GM23248 (cell line): ENCODE measurements around the gene TPST1. TPM values are rescaled to one million over a fixed set of nuclear protein-coding genes. Genes with fewer than 3 reads are reported as not detected.

Experiments used
- DNase-seq: peaks from one replicate; pipeline ENCODE4 v3.0.0-alpha.2; 2015
- H2AFZ ChIP-seq: fragments of 200-600 bp; sonication (generic); 2 replicates; pipeline ENCODE4 v1.6.1; 2016; ENCODE audit warnings: antibody characterized with exemption
- H3F3A ChIP-seq: fragments of 200-600 bp; sonication (generic); 2 replicates; pipeline ENCODE4 v1.6.1; 2016; ENCODE audit warnings: mild to moderate bottlenecking, antibody characterized with exemption, mixed run types; ENCODE audit not compliant: insufficient read depth
- H3K27ac ChIP-seq: fragments of 200-600 bp; sonication (generic); 2 replicates; pipeline ENCODE4 v1.5.1; 2016; ENCODE audit warnings: mild to moderate bottlenecking
- H3K27me3 ChIP-seq: fragments of 200-600 bp; sonication (generic); replicated peaks from 2 replicates; pipeline ENCODE4 v1.6.1; 2016; ENCODE audit warnings: mild to moderate bottlenecking; ENCODE audit not compliant: insufficient read depth
- H3K36me3 ChIP-seq: fragments of 200-600 bp; sonication (generic); 2 replicates; pipeline ENCODE4 v1.6.1; 2016; ENCODE audit warnings: low read depth, mild to moderate bottlenecking
- H3K4me1 ChIP-seq: fragments of 200-600 bp; sonication (generic); 2 replicates; pipeline ENCODE4 v1.6.1; 2016; ENCODE audit warnings: mild to moderate bottlenecking; ENCODE audit not compliant: insufficient read depth
- H3K4me2 ChIP-seq: fragments of 200-600 bp; sonication (generic); one replicate; pipeline ENCODE4 v1.6.1; 2016; ENCODE audit warnings: mild to moderate bottlenecking; ENCODE audit not compliant: unreplicated experiment
- H3K4me3 ChIP-seq: fragments of 200-600 bp; sonication (generic); 2 replicates; pipeline ENCODE4 v1.5.1; 2016; ENCODE audit warnings: mild to moderate bottlenecking
- H3K79me2 ChIP-seq: fragments of 200-600 bp; sonication (generic); 2 replicates; pipeline ENCODE4 v1.6.1; 2016; ENCODE audit warnings: mild to moderate bottlenecking; ENCODE audit not compliant: insufficient read depth
- H3K9ac ChIP-seq: fragments of 200-600 bp; sonication (generic); 2 replicates; pipeline ENCODE4 v1.6.1; 2016; ENCODE audit warnings: mild to moderate bottlenecking
- H3K9me2 ChIP-seq: fragments of 200-600 bp; sonication (generic); 2 replicates; pipeline ENCODE4 v1.6.1; 2016; ENCODE audit warnings: mixed run types, mild to moderate bottlenecking, moderate library complexity; ENCODE audit not compliant: insufficient read depth
- H3K9me3 ChIP-seq: fragments of 200-600 bp; sonication (generic); one replicate; pipeline ENCODE4 v1.6.1; 2017; ENCODE audit warnings: low read depth
- H4K20me1 ChIP-seq: fragments of 200-600 bp; sonication (generic); 2 replicates; pipeline ENCODE4 v1.6.0; 2016; ENCODE audit not compliant: insufficient read depth
- EZH2 ChIP-seq: fragments of 200-600 bp; sonication (generic); IDR thresholded peaks from 2 replicates; pipeline ENCODE4 v1.6.1; 2018; ENCODE audit warnings: antibody characterized with exemption, mild to moderate bottlenecking; ENCODE audit not compliant: insufficient read depth, poor library complexity, severe bottlenecking
- EZH2phosphoT487 ChIP-seq: fragments of 200-600 bp; sonication (generic); IDR thresholded peaks from 2 replicates; pipeline ENCODE4 v1.6.1; 2018; ENCODE audit warnings: antibody characterized with exemption, moderate library complexity, mild to moderate bottlenecking, low read depth; ENCODE audit not compliant: insufficient read depth
- whole genome bisulfite sequencing, 2 experiments: methylation state at CpG; one replicate each; pipeline ENCODE4 v1.1.6; 2015 to 2017; ENCODE audit warnings: low lambda C conversion rate in 2 of 2, low coverage in 1 of 2; ENCODE audit errors: missing lambda C conversion rate in 2 of 2; 5-methylcytosine and 5-hydroxymethylcytosine counted together
- in situ Hi-C: fragments of 300-500 bp; cut with MboI; formaldehyde crosslinking; loops from 2 replicates; pipeline ENCODE4 v1.15.0; 2020
- polyA plus RNA-seq: library from polyadenylated mRNA; unstranded; fragments of >200 nt; fragmentation: Nextera tagmentation; extraction: Ambion mirVana; gene quantifications from 2 replicates; pipeline ENCODE4 v1.2.1, GENCODE V29; 2016
- total RNA-seq: library from RNA; depleted of rRNA; stranded (reverse); fragments of >200 nt; shearing (Covaris generic); gene quantifications from 2 replicates; pipeline ENCODE4 v1.2.3, GENCODE V29; 2014

The TPST1 gene
- total and polyA plus RNA-seq, 2 experiments from 2014 or later, result 54.1 to 57.0 TPM

DNA sequence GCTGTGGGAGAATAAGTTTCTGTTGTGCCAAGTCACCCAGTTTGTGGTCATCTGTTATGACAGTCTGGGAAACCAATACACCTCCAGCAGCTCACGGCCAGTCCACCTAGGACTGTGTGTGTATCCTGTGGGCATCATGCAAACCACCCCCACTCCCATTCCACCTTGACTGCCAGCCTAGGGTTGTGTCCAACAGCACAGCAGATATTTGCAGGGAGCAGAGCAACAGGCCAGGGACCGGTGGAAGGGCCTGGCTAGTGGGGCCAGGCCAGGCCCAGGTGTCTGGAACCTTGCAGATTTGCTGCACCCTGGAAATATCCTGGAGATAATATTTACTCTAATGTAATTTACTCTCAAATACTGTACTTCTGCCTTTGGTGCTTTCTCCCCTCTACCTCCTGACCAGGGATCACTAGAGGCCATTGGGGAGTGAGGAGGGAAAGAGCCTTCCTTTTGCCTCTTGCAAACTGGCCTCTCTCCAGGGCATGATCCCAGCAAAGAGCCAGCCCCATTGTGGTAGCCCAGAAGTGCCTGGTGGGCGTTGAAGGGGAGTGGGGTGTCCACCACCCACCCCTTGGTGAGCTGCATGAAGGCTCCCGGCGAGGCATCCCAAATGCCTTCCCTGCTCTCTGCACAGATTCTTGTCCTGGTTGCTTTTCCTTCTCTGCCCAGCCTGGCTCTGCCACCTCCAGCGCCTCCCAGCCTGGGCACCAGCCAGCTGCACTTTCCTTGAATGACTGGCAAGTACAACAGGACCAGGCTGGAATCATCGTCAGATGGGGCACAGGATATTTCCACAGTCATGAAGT, 15.2 kb upstream of the TPST1 start:
- no peaks in the 10 kb centered on the region for H3K36me3 ChIP-seq
- no peaks in the 10 kb centered on the region for H3K9me3 ChIP-seq
- no peak overlapping the region for H3K4me2 ChIP-seq
- WGBS, 2 experiments, result 53 to 66% methylated on average over 7 of the region's 7 CpGs
- H3K4me1 ChIP-seq, result peaks cover 10% of the 10 kb centered on the region
- H3K27me3 ChIP-seq, result no peaks in the 10 kb centered on the region
- H3K79me2 ChIP-seq, result no peaks in the 10 kb centered on the region
- no peak for DNase-seq
- H3F3A ChIP-seq, result peaks cover 4% of the 10 kb centered on the region
- no peak for TF ChIP-seq EZH2
- TF ChIP-seq EZH2phosphoT487, result no peak
- 0 out of 2 replicates have a peak overlapping the region, but pooled peaks have one; percentile 39 for H2AFZ ChIP-seq
- in situ Hi-C loops, result no loop called here
- no peak overlapping the region for H3K27ac ChIP-seq
- H3K9me2 ChIP-seq, result no peaks in the 10 kb centered on the region
- H3K9ac ChIP-seq, result no peak overlapping the region
- H4K20me1 ChIP-seq, result no peaks in the 10 kb centered on the region
- no peak overlapping the region for H3K4me3 ChIP-seq

- Histone ChIP-seq H3K4me3 (no peak overlapping the region), H3K27me3 (no peaks in the 10 kb centered on the region), H3K4me1 (peaks cover 10% of the 10 kb centered on the region), H3K79me2 (no peaks in the 10 kb centered on the region), H3K36me3 (no peaks in the 10 kb centered on the region), H3K4me2 (peak overlapping the region; percentile 4), H4K20me1 (no peaks in the 10 kb centered on the region), H2AFZ (0 out of 2 replicates have a peak overlapping the region, but pooled peaks have one; percentile 39), H3K27ac (no peak overlapping the region), H3F3A (peaks cover 4% of the 10 kb centered on the region), H3K9me3 (no peaks in the 10 kb centered on the region), H3K9me2 (no peaks in the 10 kb centered on the region), H3K9ac (no peak overlapping the region)
- no peak for DNase-seq
- in situ Hi-C loops, result no loop called here
- TF ChIP-seq EZH2, result no peak
- TF ChIP-seq EZH2phosphoT487, result no peak
- WGBS, 2 experiments, result 21 to 30% methylated on average over 5 of the region's 5 CpGs
These were observed 14.7 kb upstream of the TPST1 start for GRCh38 chr7:66190504-66190857.

DNA sequence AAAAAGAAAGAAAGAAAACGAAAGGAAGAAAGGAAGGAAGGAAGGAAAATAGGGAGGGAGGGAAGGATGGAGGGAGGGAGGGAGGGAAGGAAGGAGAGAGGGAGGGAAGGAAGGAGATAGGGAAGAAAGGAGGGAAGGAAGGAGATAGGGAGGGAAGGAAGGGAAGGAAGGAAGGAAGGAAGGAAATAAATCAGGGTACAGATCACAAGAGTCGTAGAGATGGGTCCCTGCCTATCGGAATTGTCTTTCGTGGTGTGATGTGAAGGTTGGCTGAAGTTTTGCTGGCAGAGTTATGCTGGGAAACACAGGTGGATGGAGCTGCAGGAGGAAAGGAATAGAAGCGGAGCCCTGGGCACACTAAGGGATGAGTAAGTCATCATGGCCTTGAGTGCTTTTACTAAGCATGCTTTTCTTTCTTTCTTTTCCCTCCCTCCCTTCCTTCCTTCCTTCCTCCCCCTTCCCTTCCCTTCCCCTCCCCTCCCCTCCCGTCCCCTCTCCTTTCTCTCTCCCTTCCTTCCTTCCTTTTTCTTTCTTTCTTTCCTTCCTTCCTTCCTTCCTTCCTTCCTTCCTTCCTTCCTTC, 11.9 kb upstream of the TPST1 start:
- Histone ChIP-seq H3K4me1 (peaks cover under 1% of the 10 kb centered on the region; the same call in 1 of the 2 replicates), H2AFZ (no peak overlapping the region), H3K4me2 (no peak overlapping the region), H3K79me2 (no peaks in the 10 kb centered on the region), H3K4me3 (no peak overlapping the region), H3K36me3 (no peaks in the 10 kb centered on the region), H3K9ac (no peak overlapping the region), H3K9me3 (no peaks in the 10 kb centered on the region), H3F3A (peaks cover 3% of the 10 kb centered on the region), H4K20me1 (no peaks in the 10 kb centered on the region), H3K27me3 (no peaks in the 10 kb centered on the region), H3K27ac (no peak overlapping the region), H3K9me2 (no peaks in the 10 kb centered on the region)
- no peak for TF ChIP-seq EZH2phosphoT487
- TF ChIP-seq EZH2, result no peak
- 81 to 82% methylated on average over 4 to 6 of the region's 6 CpGs for WGBS, 2 experiments
- DNase-seq, result no peak
- in situ Hi-C loops, result no loop called here

DNA sequence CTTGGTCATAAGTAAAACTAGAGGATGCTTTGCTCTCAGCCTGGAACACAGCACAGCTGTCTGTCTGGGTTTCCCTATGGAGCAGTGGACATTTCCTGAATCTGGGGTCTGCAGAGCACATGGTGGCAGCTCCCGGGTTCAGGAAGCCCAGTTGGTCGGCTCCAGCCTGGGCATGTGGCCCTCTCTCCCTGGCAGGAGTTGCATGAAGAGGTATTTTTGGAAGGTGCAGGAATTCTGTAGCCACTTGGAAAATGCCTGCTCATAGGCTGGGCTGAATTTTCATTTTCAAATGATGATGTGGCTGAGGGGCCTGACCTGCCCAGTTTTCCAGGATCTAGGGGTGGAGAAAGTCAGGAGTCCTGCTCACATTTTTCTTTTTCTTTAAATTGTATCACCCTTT, 6.7 kb upstream of the TPST1 start:
- Histone ChIP-seq H3K27ac (no peak overlapping the region), H2AFZ (no peak overlapping the region), H3K27me3 (no peaks in the 10 kb centered on the region), H3F3A (peaks cover 8% of the 10 kb centered on the region; the same call in 1 of the 2 replicates), H3K9me3 (no peaks in the 10 kb centered on the region), H3K4me2 (no peak overlapping the region), H4K20me1 (no peaks in the 10 kb centered on the region), H3K79me2 (no peaks in the 10 kb centered on the region), H3K4me3 (no peak overlapping the region), H3K9me2 (no peaks in the 10 kb centered on the region), H3K4me1 (no peaks in the 10 kb centered on the region), H3K36me3 (no peaks in the 10 kb centered on the region), H3K9ac (no peak overlapping the region)
- no peak for TF ChIP-seq EZH2
- no peak for TF ChIP-seq EZH2phosphoT487
- no peak for DNase-seq
- 10 to 11% methylated on average over 2 of the region's 2 CpGs for WGBS, 2 experiments
- in situ Hi-C loops, result no loop called here
